K562 (cell line): ENCODE results near the gene HEMK1. TPM values are rescaled to one million over a fixed set of nuclear protein-coding genes. Genes with fewer than 3 reads are reported as not detected.
A peak's percentile ranks its signal among the peaks of the same experiment; 100 is the strongest.

Source experiments
- ATAC-seq: fragments of 200-7000 bp; cut with Tn5 transposase; 3 replicates; pipeline ENCODE4 v1.9.1; 2020; ENCODE audit warnings: moderate library complexity
- BruUV-seq: library from RNA; stranded (reverse); fragments of 400-500 nt; replicated peaks from 2 replicates; lab custom pipeline; 2021; lab: Mats Ljungman, UMichigan
- CTCF ChIA-PET: fragments of 300-600 bp; formaldehyde crosslinking; extraction: SDS; loops from one replicate; lab custom pipeline; 2021; ENCODE audit warnings: low intra/inter-chr PET ratio; lab: Yijun Ruan, JAX
- POLR2A ChIA-PET: fragments of 300-600, 350-650 bp; sonication (Branson Sonifier 250); formaldehyde crosslinking; extraction: SDS; loops from one replicate; lab custom pipeline; 2021; ENCODE audit warnings: antibody characterized with exemption, inconsistent platforms; lab: Yijun Ruan, JAX
- DNase-seq, 4 experiments: peaks; one replicate each; pipeline versions ENCODE4 v3.0.0 to v3.0.0-alpha.2; 2011 to 2018; ENCODE audit warnings: low spot score in 3 of 4, mixed read lengths in 3 of 4; ENCODE audit errors: extremely low read depth in 1 of 4
- FAIRE-seq: peaks from 2 replicates; lab custom pipeline; 2011; peaks lifted over from hg19 to GRCh38; lab: Jason Lieb, UNC
- H2AFZ ChIP-seq: 2 replicates; pipeline ENCODE4 v1.6.0; 2011; ENCODE audit warnings: low read depth, low read length, control low read depth, inconsistent platforms
- H3K27ac ChIP-seq: fragments of 200-600 bp; 3 replicates; pipeline ENCODE4 v1.8.0; 2011; ENCODE audit warnings: low read depth, mild to moderate bottlenecking, control low read depth, inconsistent platforms, low read length, moderate library complexity, mixed read lengths; ENCODE audit errors: extremely low read depth
- H3K27me3 ChIP-seq, 2 experiments: fragments of 300-600 bp in 1 of 2; 2 replicates in 1 of 2; 3 replicates in 1 of 2; pipeline versions ENCODE4 v1.6.0 to v1.8.0; 2011; ENCODE audit warnings: inconsistent platforms in 2 of 2, low read length in 2 of 2, mild to moderate bottlenecking in 1 of 2, mixed read lengths in 1 of 2, moderate library complexity in 1 of 2; ENCODE audit not compliant: control insufficient read depth in 2 of 2, insufficient read depth in 2 of 2
- H3K36me3 ChIP-seq: fragments of 300-600 bp; 3 replicates; pipeline ENCODE4 v1.8.0; 2011; ENCODE audit warnings: mild to moderate bottlenecking, low read length, inconsistent platforms; ENCODE audit not compliant: control insufficient read depth, insufficient read depth
- H3K4me1 ChIP-seq, 2 experiments: fragments of 200-600 bp in 1 of 2; replicated peaks in 1 of 2; 2 replicates in 1 of 2; 3 replicates in 1 of 2; pipeline versions ENCODE4 v1.5.1 to v1.8.0; 2011; ENCODE audit warnings: inconsistent platforms in 2 of 2, low read length in 2 of 2, mild to moderate bottlenecking in 1 of 2, mixed read lengths in 1 of 2, moderate library complexity in 1 of 2; ENCODE audit not compliant: control insufficient read depth in 2 of 2, insufficient read depth in 2 of 2
- H3K4me2 ChIP-seq: 2 replicates; pipeline ENCODE4 v1.6.1; 2011; ENCODE audit warnings: low read length, control low read depth, inconsistent platforms, mixed read lengths; ENCODE audit not compliant: insufficient read depth
- H3K4me3 ChIP-seq: fragments of 200-600 bp; sonication (generic), shearing (Covaris generic); 2 replicates; pipeline ENCODE4 v1.5.1; 2016; ENCODE audit warnings: control low read depth, inconsistent platforms
- H3K79me2 ChIP-seq: fragments of 200-600 bp; 3 replicates; pipeline ENCODE4 v1.8.0; 2011; ENCODE audit warnings: low read length, inconsistent platforms; ENCODE audit not compliant: control insufficient read depth, insufficient read depth
- H3K9ac ChIP-seq, 2 experiments: 2 replicates each; pipeline versions ENCODE4 v1.6.0 to v1.6.1; 2011; ENCODE audit warnings: low read depth in 2 of 2, low read length in 2 of 2, control low read depth in 1 of 2, inconsistent platforms in 1 of 2, mild to moderate bottlenecking in 1 of 2, mixed read lengths in 1 of 2; ENCODE audit not compliant: insufficient read depth in 1 of 2
- H3K9me1 ChIP-seq: one replicate; pipeline ENCODE4 v1.6.0; 2011; ENCODE audit warnings: inconsistent platforms, mild to moderate bottlenecking, low read length, moderate library complexity; ENCODE audit not compliant: control insufficient read depth, insufficient read depth
- H3K9me3 ChIP-seq: replicated peaks from 2 replicates; pipeline ENCODE4 v1.5.1; 2011; ENCODE audit warnings: low read depth, low read length, inconsistent platforms; ENCODE audit not compliant: control insufficient read depth, insufficient read depth
- H4K20me1 ChIP-seq: replicated peaks from 2 replicates; pipeline ENCODE4 v1.6.1; 2011; ENCODE audit warnings: low read length, inconsistent platforms, mixed read lengths; ENCODE audit not compliant: control insufficient read depth, insufficient read depth
- ELF2 ChIP-seq: fragments of 250-450 bp; sonication (Bioruptor Pico); IDR thresholded peaks from 2 replicates; pipeline ENCODE4 v1.5.0; 2021; ENCODE audit warnings: mild to moderate bottlenecking
- GTF2F1 ChIP-seq: IDR thresholded peaks from 2 replicates; pipeline ENCODE4 v1.6.1; 2011; ENCODE audit warnings: low read depth, low read length, improper control_type of control experiment
- MBD1 ChIP-seq: fragments of 250-450 bp; sonication (Bioruptor Pico); IDR thresholded peaks from 2 replicates; pipeline ENCODE4 v1.8.0; 2022; ENCODE audit warnings: inconsistent platforms
- PRDM10 ChIP-seq: fragments of 450-650 bp; IDR thresholded peaks from 2 replicates; pipeline ENCODE4 v1.6.1; 2018; ENCODE audit not compliant: partially characterized antibody
- SLC30A9 ChIP-seq: fragments of 250-450 bp; sonication (Bioruptor Pico); IDR thresholded peaks from 2 replicates; pipeline ENCODE4 v1.8.0; 2022; ENCODE audit warnings: mild to moderate bottlenecking, moderate library complexity
- SNIP1 ChIP-seq: fragments of 450-650 bp; IDR thresholded peaks from 2 replicates; pipeline ENCODE4 v1.7.1; 2017; ENCODE audit warnings: low read depth, mild to moderate bottlenecking
- ZNF384 ChIP-seq: IDR thresholded peaks from 2 replicates; pipeline ENCODE4 v1.6.1; 2012; ENCODE audit warnings: low read depth, low read length, improper control_type of control experiment
- WGBS: fragments of 100-300 bp; shearing (Covaris generic); methylation state at CpG from one replicate; pipeline ENCODE4 v1.1.6; 2016; ENCODE audit warnings: low coverage, mixed read lengths; ENCODE audit not compliant: insufficient coverage; ENCODE audit errors: missing lambda C conversion rate; 5-methylcytosine and 5-hydroxymethylcytosine counted together
- in situ Hi-C: fragments of 300-500 bp; cut with MboI; formaldehyde crosslinking; loops from 4 replicates; pipeline ENCODE4 v1.15.0; 2018; ENCODE audit warnings: inconsistent platforms, mixed read lengths
- intact Hi-C: fragments of 100-400 bp; cut with micrococcal nuclease; formaldehyde crosslinking; loops from 2 replicates; pipeline ENCODE4 v1.14.2; 2022
- polyA plus RNA-seq, 8 experiments: library from polyadenylated mRNA; depleted of rRNA in 4 of 8; stranded (reverse) in 5 of 8; unstranded in 3 of 8; fragments of >200 nt; fragmentation: Nextera tagmentation in 2 of 8; fragmentation: Illumina TruSeq in 1 of 8; extraction: Ambion mirVana in 2 of 8; extraction: Trizol in 1 of 8; gene quantifications; 2 replicates each; pipeline versions ENCODE4 v1.2.1 to v1.2.3, GENCODE V29; 2011 to 2014; ENCODE audit warnings: inconsistent platforms in 1 of 8, missing spikeins in 1 of 8
- total RNA-seq, 7 experiments: library from RNA; depleted of rRNA in 6 of 7; stranded (reverse); fragments of >200 nt in 6 of 7; fragmentation: Illumina TruSeq in 2 of 7; extraction: Trizol in 2 of 7; gene quantifications; 2 replicates each; pipeline versions ENCODE4 v1.2.1 to v1.2.3, GENCODE V29; 2011 to 2021; ENCODE audit warnings: low replicate concordance in 1 of 7

Gene HEMK1
- total and polyA plus RNA-seq, 9 of the 15 experiments (the other 6 are each of a cell fraction or from before 2014, with no cell fraction given), result 2.0 to 16.8 (median 11.4) TPM

GRCh38 chr3:50521572-50521971, 47.8 kb upstream of the HEMK1 start:
- H4K20me1 ChIP-seq, result no peaks in the 10 kb centered on the region
- no peaks in the 10 kb centered on the region for H3K79me2 ChIP-seq
- POLR2A ChIA-PET, result interaction anchor here (0.9 kb wide), 1 partner anchor 12 kb away, joined by 3 read pairs; no protein-coding TSS in a partner anchor
- no peak for DNase-seq
- no peak for FAIRE-seq
- no peak for ATAC-seq
- peaks cover 0 to 22% of the 10 kb centered on the region in 2 experiments; a peak in 3 of 5 replicates for H3K4me1 ChIP-seq
- no peak overlapping the region for H3K27ac ChIP-seq
- H3K9ac ChIP-seq, result no peak overlapping the region
- WGBS, result 32% methylated on average over 5 of the region's 5 CpGs
- CTCF ChIA-PET, result no interaction called here
- no peak overlapping the region for H3K4me3 ChIP-seq
- intact Hi-C loops, result no loop called here
- TF ChIP-seq SLC30A9 (CRISPR knock-in tag), result no peak
- no TSS peak for BruUV-seq
- no peak overlapping the region for H2AFZ ChIP-seq
- H3K27me3 ChIP-seq, result no peaks in the 10 kb centered on the region
- no peaks in the 10 kb centered on the region for H3K9me3 ChIP-seq
- in situ Hi-C loops, result no loop called here
- no peak overlapping the region for H3K4me2 ChIP-seq
- H3K9me1 ChIP-seq, result no peaks in the 10 kb centered on the region
- H3K36me3 ChIP-seq, result no peaks in the 10 kb centered on the region

GRCh38 chr3:50523279-50523811, 46.0 kb upstream of the HEMK1 start:
- Histone ChIP-seq H2AFZ (no peak overlapping the region), H3K9ac (0 out of 4 replicates have a peak overlapping the region, but pooled peaks of 1 of the 2 experiments have one; percentile 19), H3K9me3 (no peaks in the 10 kb centered on the region), H3K79me2 (no peaks in the 10 kb centered on the region), H3K27me3 (no peaks in the 10 kb centered on the region), H3K4me2 (no peak overlapping the region), H3K36me3 (no peaks in the 10 kb centered on the region), H3K27ac (no peak overlapping the region), H3K4me3 (no peak overlapping the region), H3K9me1 (no peaks in the 10 kb centered on the region), H3K4me1 (peaks cover 0 to 19% of the 10 kb centered on the region in 2 experiments; a peak in 3 of 5 replicates), H4K20me1 (no peaks in the 10 kb centered on the region)
- ATAC-seq (no peak), FAIRE-seq (no peak), DNase-seq (no peak)
- in situ Hi-C loops (no loop called here), intact Hi-C loops (no loop called here)
- CTCF ChIA-PET, result interaction anchor here (1.1 kb wide), 1 partner anchor 19 kb away, joined by 3 read pairs; no protein-coding TSS in a partner anchor
- no TSS peak for BruUV-seq
- POLR2A ChIA-PET, result interaction anchor here (0.6 kb wide), 1 partner anchor 79 kb away, joined by 5 read pairs; no protein-coding TSS in a partner anchor
- TF ChIP-seq GTF2F1, result no peak
- TF ChIP-seq MBD1 (CRISPR knock-in tag), result no peak
- peak; percentile 84 for TF ChIP-seq PRDM10
- TF ChIP-seq ELF2 (CRISPR knock-in tag), result no peak
- TF ChIP-seq SNIP1, result no peak
- TF ChIP-seq ZNF384, result peak; percentile 72
- WGBS, result 45% methylated on average over 7 of the region's 9 CpGs
